Motor neuron (in vitro differentiated cells): ENCODE data around the gene CA10. TPM values are rescaled to one million over a fixed set of nuclear protein-coding genes. Genes with fewer than 3 reads are reported as not detected.

ENCODE experiments used
- ATAC-seq, 8 experiments: fragments of 200-7000 bp; cut with Tn5 transposase; replicated peaks in 6 of 8; 2 replicates each; pipeline ENCODE4 v1.8.0; 2021; ENCODE audit warnings: mild to moderate bottlenecking in 8 of 8, moderate library complexity in 8 of 8
- H3K27ac ChIP-seq, 2 donors: fragments of 250-450 bp; sonication (Bioruptor Pico); 2 replicates each; pipeline ENCODE4 v1.9.0; 2021; ENCODE audit warnings: antibody characterized with exemption in 2 of 2, mild to moderate bottlenecking in 2 of 2, moderate library complexity in 1 of 2
- H3K4me1 ChIP-seq, 2 donors: fragments of 250-450 bp; sonication (Bioruptor Pico); replicated peaks in 1 of 2; 2 replicates each; pipeline ENCODE4 v1.6.1; 2021; ENCODE audit warnings: antibody characterized with exemption in 2 of 2, mild to moderate bottlenecking in 2 of 2, moderate library complexity in 1 of 2
- H3K4me3 ChIP-seq, 5 donors: fragments of 250-450 bp; sonication (Bioruptor Pico); 2 replicates each; pipeline ENCODE4 v1.9.0; 2021; ENCODE audit warnings: antibody characterized with exemption in 5 of 5, mild to moderate bottlenecking in 5 of 5, moderate library complexity in 4 of 5
- WGBS, 10 experiments: fragments of 450-650 bp; shearing (Covaris generic); methylation state at CpG; one replicate each; pipeline ENCODE4 v1.0.0; 2022; 5-methylcytosine and 5-hydroxymethylcytosine counted together
- in situ Hi-C, 9 experiments: fragments of 400-800 bp; cut with MboI; loops; one replicate each; pipeline ENCODE4 v1.15.0; 2021; ENCODE audit warnings: low sequenced_read_pairs in 9 of 9, low pct_unique_long_range_greater_than_20kb in 2 of 9; ENCODE audit not compliant: unreplicated experiment in 9 of 9
- total RNA-seq, 8 experiments: library from RNA; unstranded; fragments of 300-600 nt; gene quantifications; 2 replicates each; pipeline versions ENCODE4 v1.2.3 to v1.2.4, GENCODE V29; 2022

The CA10 gene
- total RNA-seq, 8 experiments from 2014 or later: 0.21 to 14.4 (median 1.8) TPM

- no peak for ATAC-seq
- Histone ChIP-seq H3K4me1 (no peaks in the 10 kb centered on the region), H3K27ac (no peak overlapping the region), H3K4me3 (no peak overlapping the region)
- 8 to 71% (median 40%) methylated on average over 1 to 2 of the region's 2 CpGs; no CpG with 5 or more reads in 5 of the 10 experiments for WGBS, 10 experiments
- in situ Hi-C loops: no loop called here
Measured at GRCh38 chr17:51607512-51607911, 551.0 kb downstream of the CA10 start.

GRCh38 chr17:51604299-51605020 lies 554.1 kb downstream of the CA10 start:
- Histone ChIP-seq H3K4me1 (no peaks in the 10 kb centered on the region), H3K4me3 (no peak overlapping the region), H3K27ac (no peak overlapping the region)
- WGBS, 10 experiments: 0 to 93% (median 82%) methylated on average over 1 to 2 of the region's 2 CpGs; no CpG with 5 or more reads in 2 of the 10 experiments
- ATAC-seq: no peak
- in situ Hi-C loops: no loop called here

- no peak overlapping the region for H3K27ac ChIP-seq
- WGBS, 10 experiments: 9 to 92% (median 74%) methylated on average over 2 to 5 of the region's 6 CpGs; no CpG with 5 or more reads in 2 of the 10 experiments
- in situ Hi-C loops: no loop called here
- H3K4me3 ChIP-seq: no peak overlapping the region
- ATAC-seq: peak in 3 of 8 experiments; percentile 47 to 89 (median 65)
- no peaks in the 10 kb centered on the region for H3K4me1 ChIP-seq
Measured at GRCh38 chr17:51601622-51602261, 556.8 kb downstream of the CA10 start.

GRCh38 chr17:51598824-51599223 lies 559.7 kb downstream of the CA10 start:
- ATAC-seq: no peak
- H3K4me1 ChIP-seq: peaks cover 0 to 3% of the 10 kb centered on the region in 2 donors
- H3K27ac ChIP-seq: no peak overlapping the region
- WGBS, 10 experiments: 0 to 83% (median 17%) methylated on average over 1 to 2 of the region's 2 CpGs; no CpG with 5 or more reads in 3 of the 10 experiments
- no peak overlapping the region for H3K4me3 ChIP-seq
- in situ Hi-C loops: loop anchor here in 2 of 9 experiments (25.0 kb wide), 1 partner anchor 138 kb away; no protein-coding TSS in a partner anchor

- no peak overlapping the region for H3K4me3 ChIP-seq
- 8 to 92% (median 73%) methylated on average over 1 to 4 of the region's 4 CpGs; no CpG with 5 or more reads in 4 of the 10 experiments for WGBS, 10 experiments
- H3K27ac ChIP-seq: no peak overlapping the region
- peak in 2 of 8 experiments; percentile 48 to 88 for ATAC-seq
- in situ Hi-C loops: loop anchor here in 2 of 9 experiments (25.0 kb wide), 1 partner anchor 140 kb away; no protein-coding TSS in a partner anchor
- peaks cover 0 to 3% of the 10 kb centered on the region in 2 donors for H3K4me1 ChIP-seq
Measured at GRCh38 chr17:51597345-51597744, 561.2 kb downstream of the CA10 start.

GRCh38 chr17:51595826-51596398 lies 562.6 kb downstream of the CA10 start:
- no peak overlapping the region for H3K4me3 ChIP-seq
- 8 to 82% (median 73%) methylated on average over 1 to 6 of the region's 6 CpGs; no CpG with 5 or more reads in 1 of the 10 experiments for WGBS, 10 experiments
- in situ Hi-C loops: loop anchor here in 2 of 9 experiments (25.0 kb wide), 1 partner anchor 141 kb away; no protein-coding TSS in a partner anchor
- H3K27ac ChIP-seq: no peak overlapping the region
- H3K4me1 ChIP-seq: peaks cover 0 to 3% of the 10 kb centered on the region in 2 donors
- ATAC-seq: peak in 1 of 8 experiments; percentile 85

- WGBS, 10 experiments: 20 to 87% (median 44%) methylated on average over 1 to 4 of the region's 4 CpGs; no CpG with 5 or more reads in 2 of the 10 experiments
- in situ Hi-C loops: loop anchor here in 2 of 9 experiments (25.0 kb wide), 1 partner anchor 147 kb away; no protein-coding TSS in a partner anchor
- peak in 1 of 8 experiments; percentile 92 for ATAC-seq
- H3K4me3 ChIP-seq: no peak overlapping the region
- H3K27ac ChIP-seq: no peak overlapping the region
- H3K4me1 ChIP-seq: peaks cover 0 to 3% of the 10 kb centered on the region in 2 donors
Measured at GRCh38 chr17:51590071-51590656, 568.4 kb downstream of the CA10 start.

GRCh38 chr17:51588063-51588462 lies 570.5 kb downstream of the CA10 start:
- WGBS, 10 experiments: 6 to 100% (median 77%) methylated on average over 1 to 2 of the region's 2 CpGs
- no peaks in the 10 kb centered on the region for H3K4me1 ChIP-seq
- no peak overlapping the region for H3K4me3 ChIP-seq
- ATAC-seq: no peak
- in situ Hi-C loops: loop anchor here in 2 of 9 experiments (25.0 kb wide), 1 partner anchor 149 kb away; no protein-coding TSS in a partner anchor
- H3K27ac ChIP-seq: no peak overlapping the region

GRCh38 chr17:51587516-51587915 lies 571.0 kb downstream of the CA10 start:
- in situ Hi-C loops: loop anchor here in 2 of 9 experiments (25.0 kb wide), 1 partner anchor 150 kb away; no protein-coding TSS in a partner anchor
- Histone ChIP-seq H3K4me1 (no peaks in the 10 kb centered on the region), H3K4me3 (no peak overlapping the region), H3K27ac (no peak overlapping the region)
- peak in 2 of 8 experiments; percentile 72 to 93 for ATAC-seq
- WGBS, 10 experiments: 0 to 81% (median 40%) methylated on average over 1 to 2 of the region's 2 CpGs; no CpG with 5 or more reads in 1 of the 10 experiments

GRCh38 chr17:51585514-51586104 lies 572.9 kb downstream of the CA10 start:
- ATAC-seq: peak in 4 of 8 experiments; percentile 19 to 78 (median 72)
- 0 to 67% (median 25%) methylated on average over 1 to 4 of the region's 4 CpGs; no CpG with 5 or more reads in 1 of the 10 experiments for WGBS, 10 experiments
- no peak overlapping the region for H3K4me3 ChIP-seq
- no peak overlapping the region for H3K27ac ChIP-seq
- in situ Hi-C loops: loop anchor here in 2 of 9 experiments (25.0 kb wide), 1 partner anchor 152 kb away; no protein-coding TSS in a partner anchor
- no peaks in the 10 kb centered on the region for H3K4me1 ChIP-seq

GRCh38 chr17:51580869-51581268 lies 577.6 kb downstream of the CA10 start:
- H3K4me3 ChIP-seq: no peak overlapping the region
- H3K4me1 ChIP-seq: no peaks in the 10 kb centered on the region
- no peak overlapping the region for H3K27ac ChIP-seq
- 45 to 94% (median 82%) methylated on average over 2 to 3 of the region's 3 CpGs; no CpG with 5 or more reads in 2 of the 10 experiments for WGBS, 10 experiments
- in situ Hi-C loops: loop anchor here in 2 of 9 experiments (25.0 kb wide), 1 partner anchor 156 kb away; no protein-coding TSS in a partner anchor
- ATAC-seq: no peak
